Kidney glomerular epithelial cell (primary cell): ENCODE data around the gene PIP4K2C.

ENCODE experiments used
- DNase-seq: peaks from one replicate; lab custom pipeline; 2025; lab: John Stamatoyannopoulos, UW

The PIP4K2C gene

DNA sequence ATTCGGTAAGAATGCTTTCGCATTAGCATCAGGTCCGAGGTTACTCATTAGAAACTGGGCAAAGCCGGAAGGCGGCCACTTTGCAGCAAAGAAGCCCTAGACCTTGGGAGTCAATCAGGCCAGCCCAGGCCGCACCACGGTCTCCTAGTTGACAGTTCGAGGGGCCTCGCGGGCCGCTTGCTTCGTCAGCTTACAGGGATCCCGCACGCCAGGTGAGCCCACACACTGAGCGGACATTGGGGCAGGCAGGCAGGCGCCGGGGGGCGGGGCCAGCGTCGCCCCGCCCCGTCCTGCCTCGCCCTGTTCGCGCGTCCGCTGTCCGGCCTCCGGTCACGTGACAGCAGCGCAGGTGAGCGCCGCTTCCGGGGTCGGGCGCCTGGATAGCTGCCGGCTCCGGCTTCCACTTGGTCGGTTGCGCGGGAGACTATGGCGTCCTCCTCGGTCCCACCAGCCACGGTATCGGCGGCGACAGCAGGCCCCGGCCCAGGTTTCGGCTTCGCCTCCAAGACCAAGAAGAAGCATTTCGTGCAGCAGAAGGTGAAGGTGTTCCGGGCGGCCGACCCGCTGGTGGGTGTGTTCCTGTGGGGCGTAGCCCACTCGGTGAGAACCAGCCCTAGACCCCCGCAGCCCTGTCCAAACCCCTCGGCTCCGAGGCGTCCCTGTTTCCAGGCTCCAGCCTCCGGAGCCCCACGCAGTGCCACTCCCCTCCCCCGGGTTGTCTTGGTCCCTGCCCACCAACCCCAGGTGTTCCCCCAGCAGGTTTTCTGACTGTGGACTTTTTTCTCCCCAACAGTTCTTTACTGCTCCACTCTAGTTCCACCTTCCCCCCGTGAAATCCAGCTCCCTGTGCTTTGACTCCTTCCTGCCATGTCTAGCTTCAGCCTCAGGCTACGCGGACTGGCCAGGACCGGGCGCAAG, at the start of gene PIP4K2C:
Gene PIP4K2C, plus strand, starts transcription at position 329 of the 918 bp plus-strand sequence. Its CDS starts 98 bp downstream, at position 427.
- DNase-seq, result peak; percentile 61

DNA sequence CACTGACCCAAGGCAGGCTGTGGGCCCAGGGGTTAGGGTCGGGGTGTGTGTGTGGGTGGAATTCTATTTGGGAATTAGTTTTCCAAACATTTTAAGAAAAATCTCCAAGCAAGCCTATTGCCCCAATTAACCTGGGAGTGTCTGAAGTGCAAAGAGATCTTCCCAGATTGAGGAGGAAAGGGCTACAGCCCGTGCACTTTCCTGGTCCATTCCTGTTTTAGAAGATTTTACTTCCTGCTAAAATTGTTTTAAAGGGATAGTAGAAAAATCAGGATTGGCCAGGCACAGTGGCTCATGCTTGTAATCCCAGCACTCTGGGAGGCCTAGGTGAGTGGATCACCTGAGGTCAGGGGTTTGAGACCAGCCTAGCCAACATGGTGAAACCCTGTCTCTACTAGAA, 49.3 kb upstream of the PIP4K2C start:
- DNase-seq, result no peak

DNA sequence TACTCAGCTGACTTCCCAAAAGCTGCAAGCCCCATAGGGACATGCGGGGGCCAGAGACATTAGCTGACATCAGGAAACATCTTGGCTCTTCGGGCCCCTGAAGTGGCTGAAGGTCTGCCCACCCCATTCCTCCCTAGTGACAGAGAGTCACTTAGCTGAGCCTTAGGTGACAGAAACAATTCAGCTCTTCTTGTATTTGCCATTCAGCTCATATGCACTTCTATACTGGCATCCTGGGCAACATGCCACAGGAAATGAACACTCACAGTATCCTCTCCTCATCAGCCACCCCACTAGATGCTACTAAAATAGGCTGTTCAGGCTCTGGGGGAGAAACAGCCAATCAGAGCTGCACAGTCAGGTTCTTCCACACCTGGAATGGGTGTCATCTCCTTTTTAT, 47.4 kb upstream of the PIP4K2C start:
- no peak for DNase-seq

DNA sequence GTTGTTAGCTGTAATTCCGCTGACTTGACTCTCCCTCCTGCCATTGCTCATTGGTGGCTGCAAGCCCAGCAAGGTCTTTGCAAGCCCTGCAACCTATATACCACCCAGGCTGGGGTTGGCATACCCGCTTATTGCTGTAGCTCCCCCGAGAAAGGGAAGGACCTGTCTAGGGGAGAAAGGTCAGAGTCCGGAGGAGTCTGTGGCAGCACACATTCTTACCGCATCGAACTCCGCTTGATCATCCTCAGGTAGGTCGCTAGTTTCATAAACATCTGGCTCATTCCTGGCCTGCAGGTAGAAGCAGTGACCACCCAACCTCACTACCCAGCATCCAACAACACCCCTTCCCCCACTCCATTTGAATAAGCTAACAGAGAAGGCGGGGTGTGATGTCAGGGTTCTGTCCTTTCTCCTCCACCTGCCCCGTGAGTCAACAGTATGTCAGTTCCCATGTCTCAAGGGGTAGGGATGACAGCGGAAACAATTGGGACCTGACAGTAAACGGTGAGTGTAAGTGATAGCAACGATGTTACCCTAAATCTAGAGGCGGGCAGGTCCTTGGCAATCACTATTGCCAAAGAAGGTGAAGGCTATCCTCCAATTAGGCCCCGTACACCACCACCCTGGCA, 45.1 kb upstream of the PIP4K2C start:
- DNase-seq, result no peak

DNA sequence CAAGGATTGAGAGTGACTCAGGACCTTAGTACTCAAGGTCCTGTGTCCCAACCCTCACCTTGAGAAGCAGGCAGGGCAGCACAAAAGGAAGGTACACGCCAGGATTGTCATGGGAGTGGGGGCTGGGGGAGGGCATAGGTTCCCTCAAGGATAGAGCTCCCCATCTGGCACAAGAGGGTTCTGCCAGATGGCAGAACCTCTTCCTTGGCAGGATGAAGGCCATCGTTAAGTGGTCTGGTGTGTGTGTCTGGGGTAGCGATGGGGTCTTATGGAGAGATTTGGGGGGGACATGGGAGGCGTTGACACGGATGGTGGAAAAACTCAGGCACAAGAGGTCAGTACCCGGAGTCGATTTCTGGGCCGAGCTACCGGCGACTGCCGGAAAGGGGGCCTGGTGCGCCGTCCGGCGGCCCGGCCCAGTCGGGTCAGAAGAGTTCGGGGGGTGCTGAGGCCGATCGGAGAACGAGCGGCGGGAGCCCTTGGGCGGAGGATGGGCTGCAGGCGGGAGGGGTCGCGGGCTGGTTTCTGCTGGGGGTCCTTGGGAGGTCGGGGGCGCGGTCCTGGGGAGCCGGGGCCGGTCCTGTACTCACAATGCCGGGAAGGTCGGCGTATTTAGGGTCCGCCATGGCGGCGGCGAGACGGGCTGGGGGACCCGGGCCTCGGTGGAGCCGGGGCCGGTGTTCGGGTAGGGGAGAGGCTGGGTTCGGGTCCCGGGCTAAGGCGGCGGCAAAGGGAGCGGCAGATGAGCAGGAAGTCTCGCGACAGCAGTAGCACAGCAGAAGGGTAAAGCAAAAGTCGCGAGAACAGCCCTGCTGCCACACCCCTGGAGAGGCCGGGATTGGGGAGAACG, 44.3 kb upstream of the PIP4K2C start, which contains the start of gene DCTN2:
Gene DCTN2, minus strand, starts transcription at position 755 of the 850 bp plus-strand sequence. Its CDS starts 129 bp downstream, at position 626.
- peak; percentile 98 for DNase-seq

DNA sequence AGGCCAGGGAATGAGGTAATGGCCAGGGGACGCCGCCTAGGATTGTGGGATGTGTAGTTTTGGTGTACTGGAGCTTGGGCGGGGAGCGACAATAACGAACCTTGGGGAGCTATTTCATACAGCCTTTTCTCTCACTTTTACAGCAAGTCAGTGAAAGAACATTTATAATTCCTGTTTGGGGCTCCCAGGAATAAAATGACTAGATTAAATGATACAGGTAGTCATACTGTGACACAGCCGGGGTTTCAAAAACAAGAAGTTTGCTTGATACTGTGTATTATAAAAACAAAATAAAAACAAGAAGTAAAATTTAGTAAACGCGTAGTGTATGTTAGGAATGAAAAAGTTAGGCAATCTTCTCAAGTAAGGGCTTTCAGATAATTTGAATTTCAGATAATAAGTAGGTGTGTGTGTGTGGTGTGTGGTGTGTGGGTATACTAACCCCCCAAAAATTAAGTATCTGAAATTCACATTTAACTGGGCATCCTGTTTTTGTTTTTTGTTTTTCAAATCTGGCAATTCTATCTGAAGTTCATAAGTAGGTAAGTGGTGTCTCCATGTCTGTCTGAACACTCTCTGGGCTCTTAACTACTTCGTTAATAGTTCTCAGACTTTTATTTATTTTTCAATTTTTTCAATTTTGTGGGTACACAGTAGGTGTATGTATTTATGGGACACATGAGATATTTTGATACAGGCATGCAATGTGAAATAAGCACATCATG, 43.5 kb upstream of the PIP4K2C start:
- DNase-seq, result no peak

DNA sequence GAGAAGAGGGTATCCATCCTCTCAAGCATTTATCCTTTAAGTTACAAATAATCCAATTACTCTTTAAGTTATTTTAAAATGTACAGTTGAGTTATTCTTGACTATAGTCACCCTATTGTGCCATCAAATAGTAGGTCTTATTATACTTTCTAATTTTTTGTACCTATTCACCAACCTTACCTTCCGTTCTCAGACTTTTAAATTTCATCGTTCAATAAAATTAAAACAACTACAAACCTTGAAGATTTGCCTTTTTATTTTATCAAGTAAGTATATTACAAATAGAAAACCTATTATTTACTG, 43.0 kb upstream of the PIP4K2C start:
- no peak for DNase-seq

DNA sequence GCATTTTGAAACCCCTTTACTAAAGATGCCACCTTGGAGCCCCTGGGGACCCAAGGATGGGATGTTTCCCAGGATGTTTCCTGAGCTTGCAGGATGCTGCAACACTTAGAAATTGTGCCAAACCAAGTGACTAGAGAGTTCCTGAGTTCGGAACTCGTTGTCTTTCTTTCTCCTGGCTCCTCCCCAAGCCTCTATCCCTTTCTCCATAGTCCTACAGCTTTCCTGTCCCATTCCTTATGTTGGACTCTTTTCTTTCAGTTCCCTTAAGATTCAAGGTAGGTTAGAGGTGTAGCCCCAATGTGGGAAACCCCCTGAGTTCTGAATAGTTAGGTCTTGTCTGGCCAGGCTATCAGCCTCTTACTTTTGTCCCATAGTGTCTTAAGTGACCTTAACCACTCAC, 42.5 kb upstream of the PIP4K2C start:
- no peak for DNase-seq

DNA sequence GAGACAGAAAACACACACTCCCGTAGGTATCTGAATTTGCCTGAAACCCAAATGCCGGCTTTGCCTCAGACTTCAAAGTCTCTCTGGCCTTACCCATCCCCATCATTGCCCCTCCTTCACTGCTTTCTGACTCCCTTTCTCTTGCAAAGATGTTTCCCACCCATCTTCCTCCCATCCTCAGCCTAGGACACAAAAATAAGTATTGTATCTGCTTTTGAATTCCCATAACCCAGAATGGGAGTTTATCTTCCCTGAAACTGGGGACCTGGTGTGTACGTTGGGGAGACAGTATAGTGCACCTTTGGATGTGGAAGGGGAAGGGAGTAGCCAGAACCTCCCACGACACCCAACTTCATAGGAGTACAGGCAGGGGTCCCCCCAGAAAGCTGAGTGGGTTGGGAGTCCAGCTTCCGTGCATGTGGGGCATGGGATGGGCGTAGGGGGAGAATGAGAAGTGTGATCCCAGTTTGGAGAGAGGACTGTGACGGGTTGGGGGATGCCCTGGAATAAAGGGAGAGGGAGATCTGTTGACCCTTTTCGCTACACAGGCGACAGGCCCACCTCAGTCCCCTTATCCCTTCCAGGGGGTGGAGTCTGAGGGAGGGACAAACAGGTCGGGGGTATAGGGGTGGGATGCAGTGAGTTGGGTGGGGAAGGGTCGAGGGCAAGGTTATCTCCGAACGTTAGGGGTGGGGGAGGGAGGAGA, 41.6 kb upstream of the PIP4K2C start:
- no peak for DNase-seq

DNA sequence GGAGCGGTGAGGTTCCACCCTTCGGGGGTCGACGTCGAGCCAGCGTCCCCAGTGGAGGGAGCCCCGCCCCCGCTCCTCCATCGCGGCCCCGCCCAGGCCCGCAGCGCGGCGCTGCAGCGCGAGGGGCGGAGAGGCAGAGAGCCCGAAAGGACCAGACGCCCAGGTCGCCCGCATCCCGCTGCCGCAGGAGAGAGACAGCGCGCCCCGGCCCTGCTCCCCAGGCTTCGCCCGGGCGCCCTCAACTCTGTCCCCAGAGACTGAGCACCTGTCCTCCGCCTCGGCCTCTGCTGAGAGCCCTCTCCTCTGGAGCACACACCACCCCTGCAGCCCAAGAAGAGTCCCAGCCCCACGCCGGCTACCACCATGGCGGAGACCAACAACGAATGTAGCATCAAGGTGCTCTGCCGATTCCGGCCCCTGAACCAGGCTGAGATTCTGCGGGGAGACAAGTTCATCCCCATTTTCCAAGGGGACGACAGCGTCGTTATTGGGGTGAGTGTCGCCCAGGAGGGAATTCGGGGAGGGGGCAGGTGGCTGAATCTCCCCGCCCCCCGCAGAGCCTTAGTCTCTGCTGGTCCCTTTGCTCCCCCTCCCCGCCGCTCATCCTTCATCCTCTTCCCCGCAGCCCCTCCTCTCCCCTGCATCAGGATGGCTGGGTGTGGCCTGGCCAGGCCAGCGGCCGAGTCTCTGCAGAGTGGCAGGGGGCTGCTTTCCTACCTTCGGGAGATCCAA, 40.9 kb upstream of the PIP4K2C start, which contains the start of gene KIF5A:
Gene KIF5A, plus strand, starts transcription at position 136 of the 732 bp plus-strand sequence. Its CDS starts 228 bp downstream, at position 364.
- no peak for DNase-seq

DNA sequence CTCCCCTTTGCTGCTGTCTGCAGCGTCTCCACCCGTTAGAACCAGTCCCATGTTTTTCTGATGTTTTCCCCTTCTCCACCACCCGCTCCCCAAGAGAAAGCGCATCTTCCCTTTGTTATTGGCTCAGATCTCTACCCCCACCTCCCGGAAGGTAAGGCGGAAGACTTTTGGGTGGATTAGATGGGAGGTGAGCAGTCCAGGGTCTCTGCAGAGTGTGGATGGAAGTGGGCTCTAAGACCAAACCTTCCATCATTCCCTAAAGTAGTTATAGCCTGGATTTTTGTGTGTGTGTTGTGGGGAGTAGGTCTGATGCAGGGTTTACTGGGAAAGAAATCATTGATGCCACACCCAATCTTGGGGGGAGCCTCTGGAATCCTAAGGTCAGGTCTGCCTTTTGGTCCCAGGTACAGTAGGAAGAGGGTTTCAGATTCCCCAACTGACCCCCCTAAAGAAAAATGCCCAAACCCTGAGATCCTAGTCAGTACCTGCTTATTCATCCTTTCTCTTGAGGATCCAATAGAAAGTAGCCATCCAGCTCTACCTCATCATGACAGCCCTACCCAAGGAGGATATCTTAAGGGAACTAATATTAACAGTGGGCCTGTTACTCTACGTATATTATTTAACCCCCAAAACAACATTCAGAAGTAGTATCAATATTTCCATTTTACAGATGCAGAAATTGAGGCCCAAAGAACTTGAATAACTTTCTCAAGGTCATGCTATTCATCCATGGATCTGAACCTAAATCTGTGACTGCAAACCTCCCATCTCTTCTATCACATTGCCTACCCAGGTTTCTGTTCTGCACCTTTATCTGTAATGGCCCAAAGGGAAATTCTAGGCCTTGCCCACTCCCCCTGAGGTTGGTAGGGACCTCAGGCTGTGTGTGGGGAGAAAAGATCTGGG, 40.1 kb upstream of the PIP4K2C start:
- no peak for DNase-seq

DNA sequence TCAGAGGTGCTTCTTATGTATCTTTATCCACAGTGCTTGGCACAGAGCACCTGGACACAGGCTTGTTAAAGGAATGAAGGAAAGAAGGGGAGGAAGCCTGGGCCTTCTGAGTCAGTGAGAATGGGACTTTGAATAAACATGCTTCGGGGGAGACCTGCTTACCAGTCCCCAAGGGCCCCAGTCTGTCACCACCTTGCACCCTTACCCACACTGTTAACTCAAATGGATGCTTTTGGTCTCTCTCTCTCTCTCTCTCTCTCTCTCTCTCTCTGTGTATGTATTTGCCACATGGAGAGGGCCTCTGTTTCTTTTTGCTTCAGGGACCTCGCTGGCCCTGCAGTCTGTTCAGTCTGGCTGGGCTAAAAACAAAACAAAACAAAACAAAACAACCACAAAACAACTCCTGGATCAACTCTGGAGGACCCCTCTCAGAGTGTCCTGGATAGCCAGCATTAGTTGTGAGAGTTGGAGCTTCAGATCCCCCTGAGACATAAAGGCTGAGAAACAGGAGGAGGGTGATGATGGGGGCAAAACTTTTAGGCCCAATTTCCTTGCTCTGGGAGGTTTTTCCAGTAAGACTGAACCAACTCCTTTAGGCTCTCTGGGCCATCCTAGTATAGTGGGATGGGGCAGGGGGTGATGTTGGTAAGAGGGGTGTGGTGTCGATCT, 39.2 kb upstream of the PIP4K2C start:
- DNase-seq, result no peak

DNA sequence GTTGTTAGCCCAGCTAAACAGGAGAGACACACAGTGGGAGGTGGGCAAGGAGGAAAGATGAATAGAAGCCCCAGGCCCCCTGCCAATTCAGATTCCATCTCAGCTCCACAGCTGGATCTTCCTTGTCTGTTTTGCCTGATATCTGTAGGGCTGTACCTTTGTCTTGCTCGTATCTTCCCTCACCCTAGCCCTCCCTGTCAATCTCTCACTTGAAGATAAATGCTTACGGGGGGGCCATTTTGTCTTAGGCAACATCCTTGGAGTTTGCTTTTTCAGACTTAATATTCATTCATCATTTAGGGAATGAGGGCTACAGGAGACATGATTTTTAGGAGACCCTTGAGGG, 38.7 kb upstream of the PIP4K2C start:
- no peak for DNase-seq

DNA sequence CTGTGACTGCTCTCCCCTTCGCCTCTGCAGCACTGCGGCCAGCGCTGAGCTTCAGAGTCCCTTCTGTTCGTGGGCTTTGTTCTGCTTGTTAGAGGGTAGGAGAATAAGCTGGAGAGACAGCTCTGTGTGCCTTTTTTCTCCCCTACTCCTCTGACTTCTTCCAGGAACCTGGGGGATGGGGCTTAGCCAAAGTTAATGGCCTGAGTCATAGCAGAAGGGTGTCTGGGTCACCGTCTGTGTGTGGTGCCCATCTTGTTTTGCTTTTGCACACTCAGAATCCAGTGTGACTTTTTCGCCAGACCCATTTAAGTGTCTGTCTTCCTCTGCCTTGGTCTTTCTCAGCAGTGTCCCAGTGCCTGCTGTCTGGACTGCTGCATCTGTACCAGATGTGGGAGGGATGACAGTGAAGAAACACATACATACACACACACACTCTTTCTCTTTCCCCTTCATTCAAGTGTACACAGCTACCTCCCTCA, 38.1 kb upstream of the PIP4K2C start:
- peak; percentile 56 for DNase-seq

DNA sequence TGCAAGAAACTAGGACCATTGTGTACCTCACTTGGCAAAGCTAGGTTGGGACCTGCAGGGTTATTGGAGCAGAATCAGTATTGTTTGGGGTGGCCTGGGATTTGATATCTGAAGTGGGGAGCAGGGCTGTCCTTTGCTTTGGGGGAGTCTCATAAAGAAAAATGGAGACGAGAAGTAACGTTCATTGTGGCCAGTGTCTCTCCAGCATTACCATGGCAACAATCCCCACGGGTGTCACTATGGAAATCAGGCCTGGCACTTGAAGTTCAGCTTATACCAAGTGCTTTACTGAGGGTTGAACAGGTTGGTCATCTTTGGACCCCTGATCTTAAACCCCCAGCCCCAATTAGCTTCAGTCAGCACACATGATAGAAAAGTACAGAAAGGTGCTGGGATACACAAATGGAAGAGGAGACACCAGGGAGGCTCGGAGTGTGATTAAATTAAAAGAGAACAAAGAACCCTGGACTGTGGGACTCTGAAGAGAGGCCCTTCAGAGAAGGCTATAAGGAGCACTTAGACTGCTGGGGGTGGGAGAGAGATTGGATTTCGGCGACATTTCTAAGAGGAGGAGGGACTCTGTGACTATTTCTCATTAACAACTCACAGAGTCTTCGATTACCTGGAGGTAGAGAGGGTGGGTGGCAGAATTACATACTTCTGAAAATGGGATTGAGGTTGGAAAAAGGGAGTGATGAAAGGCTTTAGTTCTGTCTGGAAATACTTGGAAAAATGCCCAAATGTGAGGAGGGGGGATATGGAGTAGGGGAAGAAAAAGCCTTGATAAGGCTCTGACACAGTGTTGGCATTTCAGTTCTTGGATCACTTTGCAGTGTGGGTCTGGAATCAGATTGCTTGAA, 37.4 kb upstream of the PIP4K2C start:
- no peak for DNase-seq

DNA sequence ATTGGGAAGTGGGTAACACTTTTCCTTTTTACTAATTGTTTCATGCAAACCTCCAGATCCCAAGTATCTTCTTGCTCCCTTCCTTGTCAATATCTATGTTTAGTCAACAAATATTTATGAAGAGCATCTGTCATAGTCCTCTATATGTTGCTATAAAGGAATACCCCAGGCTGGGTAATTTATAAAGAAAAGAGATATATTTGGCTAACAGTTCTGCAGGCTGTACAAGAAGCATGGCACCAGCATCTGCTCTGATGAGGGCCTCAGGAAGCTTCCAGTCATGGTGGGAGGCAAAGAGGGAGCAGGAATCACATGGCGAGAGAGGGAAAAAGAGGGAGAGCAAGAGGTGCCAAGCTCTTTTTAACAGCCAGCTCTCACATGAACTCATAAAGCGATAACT, 36.5 kb upstream of the PIP4K2C start:
- DNase-seq, result no peak

DNA sequence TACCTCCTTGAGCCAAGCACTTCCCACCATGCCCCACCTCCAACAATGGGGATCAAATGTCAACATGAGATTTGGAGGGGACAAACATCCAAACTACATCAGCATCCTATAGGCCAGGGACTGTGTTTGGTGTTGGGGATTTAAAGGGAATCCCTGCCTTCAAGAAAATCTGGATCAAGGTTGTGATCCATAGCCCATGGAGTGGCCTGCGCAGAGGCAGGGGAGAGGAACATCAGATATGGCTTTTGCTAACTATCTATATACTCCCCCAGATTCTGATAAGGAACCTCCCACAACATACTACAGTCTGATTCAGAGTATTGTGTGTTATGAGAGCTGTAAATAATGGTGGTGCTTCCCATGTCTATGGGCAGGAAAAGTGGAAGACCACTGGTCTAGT, 36.1 kb upstream of the PIP4K2C start:
- DNase-seq, result no peak

DNA sequence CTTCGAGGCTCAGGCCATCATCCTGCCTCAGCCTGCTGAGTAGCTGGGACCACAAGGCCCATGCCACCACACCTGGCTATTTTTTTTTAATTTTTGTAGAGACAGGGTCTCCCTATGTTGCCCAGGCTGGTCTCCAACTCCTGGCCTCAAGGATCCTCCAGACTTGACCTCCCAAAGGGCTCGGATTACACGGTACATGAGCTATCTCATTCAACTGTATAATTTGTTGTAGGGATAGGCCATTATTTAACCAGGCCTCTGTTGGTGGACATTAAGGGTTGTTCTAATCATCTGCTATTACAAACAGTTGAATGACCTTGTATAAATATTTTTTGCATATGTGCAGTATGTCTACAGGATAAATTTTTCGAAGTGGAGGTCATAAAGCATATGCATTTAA, 32.1 kb upstream of the PIP4K2C start:
- DNase-seq, result no peak
